GM18517 (cell line): Measurements from ENCODE around the gene CCHCR1.
A peak's percentile ranks its signal among the peaks of the same experiment; 100 is the strongest.
"Not testable (repeated sequence)": the region's sequence is repeated elsewhere in the genome, so short reads cannot be mapped to it uniquely, and the experiment has no call there.

Source experiments
- ATAC-seq: cut with Tn5 transposase; IDR thresholded peaks from one replicate; pipeline ENCODE4 v1.9.1; 2021; ENCODE audit warnings: mild to moderate bottlenecking, moderate library complexity; ENCODE audit not compliant: unreplicated experiment

The CCHCR1 gene

GRCh38 chr6:31157513-31158139 is at the start of gene CCHCR1:
Gene CCHCR1, minus strand, starts transcription at chr6:31157802. Its CDS starts 202 bp downstream, at chr6:31157600.
- ATAC-seq: no peak

GRCh38 chr6:31205638-31206037 is 48.0 kb upstream of the CCHCR1 start:
- no peak for ATAC-seq

DNA sequence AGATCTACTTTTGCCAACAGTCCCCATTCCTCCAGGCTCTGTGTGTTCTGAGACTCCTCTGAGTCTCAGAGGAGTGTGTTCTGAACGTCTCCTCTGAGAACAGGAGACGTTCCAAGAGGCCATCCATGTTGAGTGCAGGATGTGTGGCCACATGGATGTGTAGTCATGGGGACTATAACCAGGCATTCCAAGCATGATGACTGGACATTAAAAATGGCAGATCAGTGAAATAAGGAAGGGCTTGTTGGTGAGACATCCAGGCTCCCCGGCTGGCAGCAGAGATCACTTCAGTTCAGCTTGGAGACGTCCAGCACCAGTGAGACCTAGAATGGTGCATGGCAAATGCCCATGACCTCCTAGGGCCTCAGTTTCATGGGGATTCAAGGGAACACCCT is 47.1 kb upstream of the CCHCR1 start:
- no peak for ATAC-seq

GRCh38 chr6:31203345-31203979 is 45.9 kb upstream of the CCHCR1 start:
- peak; percentile 69 for ATAC-seq

DNA sequence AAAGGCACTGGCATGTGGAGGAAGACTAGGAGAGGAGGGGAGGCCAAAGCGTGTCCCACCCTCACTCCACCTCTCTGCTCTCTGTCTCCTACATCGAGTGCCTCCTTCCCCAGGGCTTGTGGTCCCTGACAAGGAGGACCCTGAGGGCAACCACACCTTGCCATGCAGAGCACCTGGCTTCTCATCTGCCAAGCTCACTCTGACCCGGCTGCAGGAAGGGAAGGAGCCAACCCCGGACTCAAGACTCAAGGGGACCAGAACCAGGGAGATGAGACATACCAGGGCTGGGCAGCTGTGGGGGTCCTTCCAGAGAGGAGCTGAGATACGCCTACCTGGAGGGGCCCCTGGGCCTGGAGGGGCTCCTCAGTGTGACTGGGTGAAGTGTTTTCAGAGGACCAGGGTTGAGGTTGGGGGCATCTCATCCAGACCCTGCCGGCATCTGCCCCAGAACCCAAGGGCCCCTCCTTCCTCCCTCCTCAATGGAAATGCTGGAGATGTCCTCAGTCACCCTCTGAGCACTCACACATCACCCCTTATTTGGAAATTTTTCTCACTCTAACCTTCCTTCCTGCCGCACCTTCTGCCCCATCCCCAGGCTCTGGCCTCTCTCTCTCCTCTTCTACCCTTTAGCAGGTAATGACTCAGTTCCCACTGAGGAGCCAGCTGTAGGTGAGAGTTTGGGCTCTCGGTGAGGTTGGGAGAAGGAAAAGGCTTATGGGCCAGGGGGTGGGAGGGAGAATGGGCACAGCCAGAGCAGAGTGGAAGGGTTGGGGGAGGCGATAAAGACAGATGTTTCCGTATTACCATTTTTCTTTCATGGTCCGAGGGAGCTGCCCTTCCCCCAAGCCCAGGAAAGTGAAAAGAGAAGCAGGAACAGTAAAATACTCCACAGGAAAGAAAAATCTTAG is 44.9 kb upstream of the CCHCR1 start:
- no peak for ATAC-seq

- ATAC-seq: not testable (repeated sequence)
Measured at GRCh38 chr6:31199105-31199452, 41.5 kb upstream of the CCHCR1 start.

GRCh38 chr6:31197559-31198305 is 40.1 kb upstream of the CCHCR1 start:
- ATAC-seq: peak; percentile 67

DNA sequence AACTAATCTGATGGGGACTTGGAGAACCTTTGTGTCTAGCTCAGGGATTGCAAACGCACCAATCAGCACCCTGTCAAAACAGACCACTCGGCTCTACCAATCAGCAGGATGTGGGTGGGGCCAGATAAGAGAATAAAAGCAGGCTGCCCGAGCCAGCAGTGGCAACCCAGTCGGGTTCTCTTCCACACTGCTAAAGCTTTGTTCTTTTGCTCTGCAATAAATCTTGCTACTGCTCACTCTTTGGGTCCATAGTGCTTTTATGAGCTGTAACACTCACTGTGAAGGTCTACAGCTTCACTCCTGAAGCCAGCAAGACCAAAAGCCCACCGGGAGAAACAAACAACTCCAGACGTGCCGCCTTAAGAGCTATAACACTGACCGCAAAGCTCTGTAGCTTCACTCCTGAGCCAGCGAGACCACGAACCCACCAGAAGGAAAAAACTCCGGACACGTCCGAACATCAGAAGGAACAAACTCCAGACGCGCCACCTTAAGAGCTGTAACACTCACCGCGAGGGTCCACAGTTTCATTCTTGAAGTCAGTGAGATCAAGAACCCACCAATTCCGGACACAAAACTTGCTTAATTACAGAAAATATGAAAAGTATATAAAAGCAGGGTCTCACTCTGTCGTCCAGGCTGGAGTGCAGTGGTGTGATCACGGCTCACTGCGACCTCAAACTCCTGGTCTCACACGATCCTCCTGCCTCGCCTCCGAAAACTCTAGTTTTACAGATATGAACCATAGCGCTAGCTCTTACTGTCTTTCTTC is 38.8 kb upstream of the CCHCR1 start:
- ATAC-seq: not testable (repeated sequence)

- not testable (repeated sequence) for ATAC-seq
Measured at GRCh38 chr6:31195308-31195979, 37.8 kb upstream of the CCHCR1 start.

DNA sequence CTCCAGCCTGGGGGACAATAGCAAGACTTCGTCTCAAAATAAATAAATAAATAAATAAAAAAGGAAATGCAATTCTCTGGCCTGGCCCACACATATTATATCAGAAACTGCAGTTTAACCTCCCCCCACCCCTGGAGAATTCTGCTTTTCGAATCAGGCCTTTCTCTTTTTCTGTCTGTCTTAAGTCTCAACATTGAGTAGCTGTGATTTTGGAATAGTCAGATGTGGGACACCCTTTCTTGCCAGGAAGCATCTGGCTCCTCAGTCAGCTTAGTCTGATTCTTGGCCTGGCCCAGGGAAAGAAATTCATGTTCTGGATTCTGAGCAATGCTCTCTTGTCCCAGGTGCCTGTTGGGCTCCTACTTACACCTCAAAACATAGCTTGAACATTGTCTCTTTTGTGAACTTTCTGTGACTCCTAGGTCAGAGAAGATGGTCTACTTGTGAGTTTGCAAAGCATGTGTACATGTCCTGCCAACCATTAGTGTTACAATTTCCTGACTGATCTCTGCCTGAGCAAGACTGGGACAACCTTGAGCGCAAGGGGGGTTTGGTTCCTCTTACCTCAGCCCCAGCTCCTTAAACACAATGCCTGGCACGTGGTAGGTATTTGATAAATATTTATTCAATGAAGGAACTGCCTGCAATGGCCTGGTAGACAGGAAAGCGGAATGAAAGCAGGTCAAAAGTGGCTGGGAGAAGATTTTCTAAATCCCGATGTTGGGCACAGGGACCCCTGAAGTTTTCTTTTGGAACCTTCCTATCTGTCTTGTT is 36.6 kb upstream of the CCHCR1 start:
- ATAC-seq: no peak

GRCh38 chr6:31193206-31193605 is 35.6 kb upstream of the CCHCR1 start:
- ATAC-seq: no peak

DNA sequence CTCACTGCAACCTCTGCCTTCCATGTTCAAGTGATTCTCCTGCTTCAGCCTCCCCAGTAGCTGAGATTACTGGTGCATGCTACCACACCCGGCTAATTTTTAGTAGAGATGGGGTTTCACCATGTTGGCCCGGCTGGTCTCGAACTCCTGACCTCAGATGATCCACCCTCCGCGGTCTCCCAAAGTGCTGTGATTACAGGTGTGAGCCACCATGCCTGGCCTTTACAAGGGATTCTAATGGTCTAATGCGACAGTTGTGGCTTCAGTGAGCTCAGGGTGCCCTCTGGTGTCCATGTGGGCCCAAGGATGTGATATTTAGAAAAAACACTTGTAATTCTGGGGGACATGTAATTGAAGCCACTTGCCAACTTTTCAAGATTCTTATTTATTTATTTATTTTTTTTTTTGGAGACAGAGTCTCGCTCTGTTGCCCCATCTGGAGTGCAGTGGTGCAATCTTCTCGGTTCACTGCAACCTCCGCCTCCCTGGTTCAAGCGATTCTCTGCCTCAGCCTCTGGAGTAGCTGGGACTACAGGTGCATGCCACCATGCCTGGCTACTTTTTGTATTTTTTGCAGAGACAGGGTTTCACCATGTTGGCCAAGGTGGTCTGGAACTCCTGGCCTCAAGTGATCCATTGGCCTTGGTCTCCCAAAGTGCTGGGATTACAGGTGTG is 35.0 kb upstream of the CCHCR1 start:
- not testable (repeated sequence) for ATAC-seq

DNA sequence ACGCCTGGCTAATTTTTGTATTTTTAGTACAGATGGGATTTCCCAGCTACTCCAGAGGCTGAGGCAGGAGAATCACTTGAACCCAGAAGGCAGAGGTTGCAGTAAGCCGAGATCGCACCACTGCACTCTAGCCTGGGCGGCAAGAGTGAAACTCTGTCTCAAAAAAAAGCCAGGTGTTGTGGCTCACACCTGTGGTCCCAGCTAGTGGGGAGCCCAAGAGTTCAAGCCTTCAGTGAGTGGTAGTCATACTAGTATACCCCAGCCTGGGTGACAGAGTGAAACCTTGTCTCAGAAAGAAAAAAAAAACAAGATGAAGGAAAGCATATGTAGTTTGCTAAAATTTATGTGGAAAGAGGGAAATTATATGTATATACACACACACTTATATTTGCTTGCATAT is 32.9 kb upstream of the CCHCR1 start:
- ATAC-seq: peak; percentile 61

- not testable (repeated sequence) for ATAC-seq
Measured at GRCh38 chr6:31189223-31189622, 31.6 kb upstream of the CCHCR1 start.

DNA sequence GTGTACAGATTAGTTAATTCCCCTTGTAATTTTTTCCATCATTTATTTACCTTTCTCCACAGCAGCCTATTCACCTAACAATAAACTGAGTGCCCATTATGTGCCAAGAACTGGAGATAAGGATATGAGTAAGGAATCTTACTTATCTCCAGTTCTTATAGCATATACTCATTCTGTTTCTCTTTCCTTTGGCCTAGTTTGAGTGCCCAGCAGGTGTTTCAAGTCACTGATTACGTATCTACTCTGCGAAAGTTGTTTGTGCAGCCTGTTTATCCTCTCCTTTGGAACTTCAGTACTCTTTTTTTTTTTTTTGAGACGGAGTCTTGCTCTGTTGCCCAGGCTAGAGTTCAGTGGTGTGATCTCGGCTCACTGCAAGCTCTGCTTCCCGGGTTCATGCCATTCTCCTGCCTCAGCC is 30.2 kb upstream of the CCHCR1 start:
- ATAC-seq: no peak

- ATAC-seq: no peak
Measured at GRCh38 chr6:31186052-31186734, 28.6 kb upstream of the CCHCR1 start.

GRCh38 chr6:31185695-31186051 is 28.1 kb upstream of the CCHCR1 start:
- ATAC-seq: not testable (repeated sequence)

DNA sequence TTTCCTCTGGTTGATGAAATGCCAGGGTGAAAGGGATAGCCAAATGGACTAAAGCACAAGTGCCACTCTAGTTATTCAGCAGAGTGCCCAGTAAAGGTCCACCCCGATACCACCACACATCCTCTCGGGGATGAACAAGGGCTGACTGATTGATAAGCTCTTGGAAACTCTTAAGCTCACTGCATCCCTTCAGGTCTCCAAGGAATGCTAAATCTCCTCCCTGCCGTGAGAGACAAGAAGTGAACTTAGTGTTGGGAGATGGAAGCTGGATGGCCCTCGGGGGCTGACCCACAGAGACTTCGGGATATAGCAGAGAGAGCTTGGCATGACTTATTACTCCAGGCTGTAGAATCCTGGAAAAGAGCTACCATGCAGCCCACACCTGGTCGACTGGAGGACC is 26.3 kb upstream of the CCHCR1 start:
- ATAC-seq: not testable (repeated sequence)
